ENCODE measurements around the gene SEMA6B. TPM values are rescaled to one million over a fixed set of nuclear protein-coding genes. Genes with fewer than 3 reads are reported as not detected.

Gene SEMA6B
- total and polyA plus RNA-seq, 10 of the 15 experiments (the other 5 are each of a cell fraction or from before 2014, with no cell fraction given): 0.13 TPM; not detected in 9

DNA sequence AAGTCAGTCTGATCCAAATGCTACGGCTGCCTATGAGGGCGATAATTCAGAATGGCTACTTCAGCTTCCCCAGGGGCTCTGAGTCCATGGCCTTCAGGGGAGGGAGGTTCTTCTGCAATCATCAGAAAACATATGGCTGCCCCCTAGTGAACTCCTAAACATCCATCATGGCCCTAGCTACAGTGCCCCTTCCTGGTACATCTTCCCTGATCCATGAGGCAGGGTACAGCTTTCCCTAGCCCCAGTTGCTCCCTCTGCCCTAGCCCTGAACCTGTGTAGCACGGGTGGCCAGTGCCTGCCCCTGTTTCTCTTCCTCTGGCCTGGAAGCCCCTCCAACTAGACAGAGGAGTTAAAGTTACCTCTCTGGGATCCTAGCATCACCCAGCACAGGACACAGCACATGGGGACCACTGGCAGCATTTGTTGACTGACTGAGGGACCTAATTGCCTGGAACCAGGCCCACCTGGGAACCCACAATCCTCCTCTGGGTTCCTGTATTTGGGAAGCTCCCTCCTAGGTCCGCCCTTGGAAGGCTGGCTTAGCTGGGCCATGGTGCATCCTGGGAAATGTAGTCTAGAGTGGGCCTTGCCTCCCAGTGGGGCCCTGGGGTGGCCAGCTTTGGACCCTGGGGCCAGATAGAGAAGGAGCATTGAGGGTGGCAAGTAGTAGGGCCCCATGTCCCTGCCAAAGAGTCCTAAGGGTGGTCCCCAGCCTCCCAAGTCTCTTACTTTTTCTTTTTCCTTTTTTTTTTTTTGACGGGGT lies 17.7 kb upstream of the SEMA6B start (continued):
- TF ChIP-seq, protein P1, sequence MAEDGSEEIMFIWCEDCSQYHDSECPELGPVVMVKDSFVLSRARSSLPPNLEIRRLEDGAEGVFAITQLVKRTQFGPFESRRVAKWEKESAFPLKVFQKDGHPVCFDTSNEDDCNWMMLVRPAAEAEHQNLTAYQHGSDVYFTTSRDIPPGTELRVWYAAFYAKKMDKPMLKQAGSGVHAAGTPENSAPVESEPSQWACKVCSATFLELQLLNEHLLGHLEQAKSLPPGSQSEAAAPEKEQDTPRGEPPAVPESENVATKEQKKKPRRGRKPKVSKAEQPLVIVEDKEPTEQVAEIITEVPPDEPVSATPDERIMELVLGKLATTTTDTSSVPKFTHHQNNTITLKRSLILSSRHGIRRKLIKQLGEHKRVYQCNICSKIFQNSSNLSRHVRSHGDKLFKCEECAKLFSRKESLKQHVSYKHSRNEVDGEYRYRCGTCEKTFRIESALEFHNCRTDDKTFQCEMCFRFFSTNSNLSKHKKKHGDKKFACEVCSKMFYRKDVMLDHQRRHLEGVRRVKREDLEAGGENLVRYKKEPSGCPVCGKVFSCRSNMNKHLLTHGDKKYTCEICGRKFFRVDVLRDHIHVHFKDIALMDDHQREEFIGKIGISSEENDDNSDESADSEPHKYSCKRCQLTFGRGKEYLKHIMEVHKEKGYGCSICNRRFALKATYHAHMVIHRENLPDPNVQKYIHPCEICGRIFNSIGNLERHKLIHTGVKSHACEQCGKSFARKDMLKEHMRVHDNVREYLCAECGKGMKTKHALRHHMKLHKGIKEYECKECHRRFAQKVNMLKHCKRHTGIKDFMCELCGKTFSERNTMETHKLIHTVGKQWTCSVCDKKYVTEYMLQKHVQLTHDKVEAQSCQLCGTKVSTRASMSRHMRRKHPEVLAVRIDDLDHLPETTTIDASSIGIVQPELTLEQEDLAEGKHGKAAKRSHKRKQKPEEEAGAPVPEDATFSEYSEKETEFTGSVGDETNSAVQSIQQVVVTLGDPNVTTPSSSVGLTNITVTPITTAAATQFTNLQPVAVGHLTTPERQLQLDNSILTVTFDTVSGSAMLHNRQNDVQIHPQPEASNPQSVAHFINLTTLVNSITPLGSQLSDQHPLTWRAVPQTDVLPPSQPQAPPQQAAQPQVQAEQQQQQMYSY (CRISPR knock-in tag; IDR thresholded peaks at IDR 0.05): no peak
- TF ChIP-seq IKZF2 (IDR thresholded peaks at IDR 0.05): no peak
- TF ChIP-seq ZZZ3 (IDR thresholded peaks at IDR 0.05; ENCODE audit: control insufficient read depth, insufficient read length, low read depth): no peak
- no peak for TF ChIP-seq RELA (IDR thresholded peaks at IDR 0.05; ENCODE audit: borderline replicate concordance, partially characterized antibody)
- TF ChIP-seq, protein P2, sequence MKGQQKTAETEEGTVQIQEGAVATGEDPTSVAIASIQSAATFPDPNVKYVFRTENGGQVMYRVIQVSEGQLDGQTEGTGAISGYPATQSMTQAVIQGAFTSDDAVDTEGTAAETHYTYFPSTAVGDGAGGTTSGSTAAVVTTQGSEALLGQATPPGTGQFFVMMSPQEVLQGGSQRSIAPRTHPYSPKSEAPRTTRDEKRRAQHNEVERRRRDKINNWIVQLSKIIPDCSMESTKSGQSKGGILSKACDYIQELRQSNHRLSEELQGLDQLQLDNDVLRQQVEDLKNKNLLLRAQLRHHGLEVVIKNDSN (IDR thresholded peaks at IDR 0.05; ENCODE audit: borderline replicate concordance, extremely low read length, insufficient read depth, low read depth, low read length): no peak

All from GM12878 (cell line).